HepG2 (cell line): Measurements from ENCODE around the gene DCP1B. TPM values are rescaled to one million over a fixed set of nuclear protein-coding genes. Genes with fewer than 3 reads are reported as not detected.

ENCODE experiments used
- ATAC-seq: fragments of 200-7000 bp; cut with Tn5 transposase; 3 replicates; pipeline ENCODE4 v1.9.1; 2020; ENCODE audit warnings: mild to moderate bottlenecking, moderate library complexity
- BruUV-seq: library from RNA; stranded (reverse); fragments of 400-500 nt; replicated peaks from 2 replicates; lab custom pipeline; 2021; lab: Mats Ljungman, UMichigan
- CTCF ChIA-PET: fragments of 300-600 bp; formaldehyde crosslinking; extraction: SDS; loops from one replicate; lab custom pipeline; 2021; ENCODE audit warnings: low total read pairs, inconsistent platforms, low intra/inter-chr PET ratio; lab: Yijun Ruan, JAX
- POLR2A ChIA-PET: fragments of 350-600 bp; sonication (Branson Sonifier 250); formaldehyde crosslinking; loops from one replicate; lab custom pipeline; 2020; ENCODE audit warnings: antibody characterized with exemption, inconsistent platforms; lab: Yijun Ruan, JAX
- DNase-seq: peaks from one replicate; pipeline ENCODE4 v3.0.0-alpha.2; 2015; ENCODE audit warnings: low spot score
- FAIRE-seq: peaks from 3 replicates; lab custom pipeline; 2011; peaks lifted over from hg19 to GRCh38; lab: Jason Lieb, UNC
- H2AFZ ChIP-seq: one replicate; pipeline ENCODE4 v1.6.1; 2011; ENCODE audit warnings: low read length, inconsistent platforms
- H3K27ac ChIP-seq: fragments of 300-600 bp; 3 replicates; pipeline ENCODE4 v1.8.0; 2011; ENCODE audit warnings: mixed run types, mild to moderate bottlenecking, mixed read lengths, low read length, inconsistent platforms; ENCODE audit not compliant: insufficient read depth; ENCODE audit errors: extremely low read length
- H3K27me3 ChIP-seq, 2 experiments: fragments of 200-600 bp in 1 of 2; 2 replicates in 1 of 2; 3 replicates in 1 of 2; pipeline versions ENCODE4 v1.6.0 to v1.8.0; 2011; ENCODE audit warnings: low read length in 2 of 2, mild to moderate bottlenecking in 2 of 2, moderate library complexity in 2 of 2, inconsistent platforms in 1 of 2; ENCODE audit not compliant: insufficient read depth in 2 of 2, control insufficient read depth in 1 of 2
- H3K36me3 ChIP-seq, 2 experiments: fragments of 200-600 bp in 1 of 2; replicated peaks in 1 of 2; 2 replicates in 1 of 2; 3 replicates in 1 of 2; pipeline versions ENCODE4 v1.5.1 to v1.8.0; 2011; ENCODE audit warnings: low read length in 2 of 2, inconsistent platforms in 1 of 2; ENCODE audit not compliant: insufficient read depth in 2 of 2, control insufficient read depth in 1 of 2
- H3K4me1 ChIP-seq: 2 replicates; pipeline ENCODE4 v1.5.1; 2012; ENCODE audit warnings: low read length, inconsistent platforms; ENCODE audit not compliant: insufficient read depth
- H3K4me2 ChIP-seq: 2 replicates; pipeline ENCODE4 v1.6.0; 2011; ENCODE audit warnings: low read depth, low read length, inconsistent platforms
- H3K4me3 ChIP-seq, 3 experiments: fragments of 200-600 bp in 1 of 3; sonication (generic), shearing (Covaris generic) in 1 of 3; replicated peaks in 1 of 3; 2 replicates each; pipeline ENCODE4 v1.5.1; 2011 to 2016; ENCODE audit warnings: low read length in 3 of 3, inconsistent platforms in 2 of 3, low read depth in 2 of 3, mild to moderate bottlenecking in 2 of 3, control low read depth in 1 of 3, mixed read lengths in 1 of 3; ENCODE audit not compliant: insufficient read depth in 1 of 3
- H3K79me2 ChIP-seq: one replicate; pipeline ENCODE4 v1.6.1; 2011; ENCODE audit warnings: low read length, inconsistent platforms; ENCODE audit not compliant: insufficient read depth
- H3K9ac ChIP-seq: 2 replicates; pipeline ENCODE4 v1.6.0; 2011; ENCODE audit warnings: mild to moderate bottlenecking, low read depth, low read length, inconsistent platforms; ENCODE audit not compliant: insufficient read depth
- H3K9me3 ChIP-seq: 2 replicates; pipeline ENCODE4 v1.5.1; 2012; ENCODE audit warnings: mild to moderate bottlenecking, low read length
- H4K20me1 ChIP-seq: 2 replicates; pipeline ENCODE4 v1.6.0; 2011; ENCODE audit warnings: inconsistent platforms, mild to moderate bottlenecking, low read length, moderate library complexity; ENCODE audit not compliant: insufficient read depth
- CHCHD3 ChIP-seq: sonication (generic); formaldehyde crosslinking; IDR thresholded peaks from 2 replicates; pipeline ENCODE4 v1.8.0; 2022; ENCODE audit warnings: mild to moderate bottlenecking, missing genetic modification reagents, moderate library complexity
- FOSL2 ChIP-seq: sonication (generic); formaldehyde crosslinking; IDR thresholded peaks from 2 replicates; pipeline ENCODE4 v1.4.0; 2020; ENCODE audit warnings: missing genetic modification reagents
- HIC2 ChIP-seq: sonication (generic); formaldehyde crosslinking; IDR thresholded peaks from 2 replicates; pipeline ENCODE4 v1.9.0; 2022; ENCODE audit warnings: low read depth, missing genetic modification reagents
- HNF4G ChIP-seq, 2 experiments: sonication (generic) in 1 of 2; formaldehyde crosslinking in 1 of 2; IDR thresholded peaks; 2 replicates each; pipeline versions ENCODE4 v1.4.0 to v1.6.1; 2011 to 2020; ENCODE audit warnings: borderline replicate concordance in 2 of 2, low read depth in 2 of 2, mild to moderate bottlenecking in 2 of 2, low read length in 1 of 2, missing genetic modification reagents in 1 of 2, moderate library complexity in 1 of 2
- MAFF ChIP-seq: IDR thresholded peaks from 2 replicates; pipeline ENCODE4 v1.6.1; 2011; ENCODE audit warnings: low read depth, low read length, improper control_type of control experiment
- SRSF1 ChIP-seq: fragments of 200-400 bp; formaldehyde crosslinking; optimal IDR thresholded peaks from 2 replicates; pipeline ENCODE3; 2017; ENCODE audit warnings: mild to moderate bottlenecking, low read depth, low read length, moderate library complexity
- STAG1 ChIP-seq: sonication (generic); formaldehyde crosslinking; IDR thresholded peaks from 2 replicates; pipeline ENCODE4 v1.4.0; 2020; ENCODE audit warnings: missing genetic modification reagents
- TAF1 ChIP-seq: sonication (generic); formaldehyde crosslinking; IDR thresholded peaks from 2 replicates; pipeline ENCODE4 v1.4.0; 2020; ENCODE audit warnings: missing genetic modification reagents
- ZNF143 ChIP-seq: sonication (generic); formaldehyde crosslinking; IDR thresholded peaks from 2 replicates; pipeline ENCODE4 v1.4.0; 2020; ENCODE audit warnings: missing genetic modification reagents
- ZNF496 ChIP-seq: sonication (generic); formaldehyde crosslinking; IDR thresholded peaks from 2 replicates; pipeline ENCODE4 v1.8.1; 2023; ENCODE audit warnings: mild to moderate bottlenecking, moderate library complexity, missing genetic modification reagents; ENCODE audit not compliant: insufficient replicate concordance
- WGBS: methylation state at CpG from one replicate; pipeline ENCODE4 v1.1.6; 2017; ENCODE audit warnings: low lambda C conversion rate; 5-methylcytosine and 5-hydroxymethylcytosine counted together
- in situ Hi-C: cut with HindIII; loops from 2 replicates; pipeline ENCODE4 v1.10.0; 2017; ENCODE audit warnings: low pct_unique_long_range_greater_than_20kb; ENCODE audit not compliant: extremely low pct_ligation_motif_present
- intact Hi-C: fragments of 100-400 bp; cut with micrococcal nuclease; formaldehyde crosslinking; loops from one replicate; pipeline ENCODE4 v1.10.0; 2022; ENCODE audit not compliant: unreplicated experiment
- polyA plus RNA-seq, 8 experiments: library from polyadenylated mRNA; depleted of rRNA in 3 of 8; stranded (reverse) in 7 of 8; unstranded in 1 of 8; fragments of >200 nt; fragmentation: Illumina TruSeq in 4 of 8; extraction: Trizol in 4 of 8; gene quantifications; 2 replicates each; pipeline versions ENCODE4 v1.2.1 to v1.2.3, GENCODE V29; 2011 to 2016; ENCODE audit warnings: low read depth in 4 of 8, missing spikeins in 1 of 8, mixed read lengths in 1 of 8; ENCODE audit not compliant: insufficient read depth in 1 of 8
- total RNA-seq, 5 experiments: library from RNA; depleted of rRNA; stranded (reverse); fragments of >200 nt; fragmentation: Illumina TruSeq; extraction: Trizol; gene quantifications; 2 replicates each; pipeline ENCODE4 v1.2.3, GENCODE V29; 2016; ENCODE audit warnings: low read depth in 1 of 5

DCP1B gene
- total and polyA plus RNA-seq, 2 of the 13 experiments (the other 11 are each of a cell fraction or from before 2014, with no cell fraction given), result 11.4 to 27.2 TPM

- TF ChIP-seq SRSF1 (no peak), STAG1 (CRISPR knock-in tag) (peak; percentile 98), HIC2 (no peak), FOSL2 (CRISPR knock-in tag) (peak; percentile 28; the same call in 1 of the 2 replicates), HNF4G (IDR thresholded peaks at IDR 0.05; ENCODE audit: borderline replicate concordance, low read depth, low read length) (no peak), HNF4G (CRISPR knock-in tag; IDR thresholded peaks at IDR 0.05; ENCODE audit: borderline replicate concordance, low read depth) (no peak), CHCHD3 (no peak)
- TF ChIP-seq, all 625 proteins: peak for 12
Measured at GRCh38 chr12:1939801-1940607, 64.3 kb downstream of the DCP1B start (continued).

DNA sequence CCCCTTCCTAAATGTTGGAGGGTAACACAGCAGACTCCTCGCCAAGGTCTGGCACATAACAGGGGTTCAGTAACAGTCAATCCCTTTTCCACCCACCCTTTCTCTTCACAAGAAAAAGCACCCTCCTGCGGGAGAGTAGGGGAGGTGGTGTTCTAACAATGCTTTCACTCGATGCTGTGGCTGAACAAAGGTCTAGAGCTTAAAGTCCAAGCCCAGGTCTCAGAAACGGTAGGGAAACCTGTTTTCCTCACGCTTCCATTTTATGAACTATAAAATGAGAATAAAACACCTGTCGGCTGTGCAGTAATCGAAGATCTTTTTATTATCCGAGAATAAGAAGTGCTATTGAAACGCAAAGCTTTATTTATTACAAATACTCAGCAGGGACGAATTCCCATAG is 64.9 kb downstream of the DCP1B start:
- no peak overlapping the region for H3K4me2 ChIP-seq
- no peaks in the 10 kb centered on the region for H3K9me3 ChIP-seq
- in situ Hi-C loops, result loop anchor here (5.0 kb wide), 2 partner anchors 147 to 292 kb away; no protein-coding TSS in a partner anchor
- no peak overlapping the region for H3K27ac ChIP-seq
- peaks cover 10% of the 10 kb centered on the region for H3K4me1 ChIP-seq
- DNase-seq, result no peak
- ATAC-seq, result no peak
- BruUV-seq, result no TSS peak
- no peak overlapping the region for H3K9ac ChIP-seq
- no peaks in the 10 kb centered on the region for H3K27me3 ChIP-seq
- no peak overlapping the region for H3K4me3 ChIP-seq
- H2AFZ ChIP-seq, result no peak overlapping the region
- POLR2A ChIA-PET, result interaction anchor here (1.1 to 1.3 kb wide), 2 partner anchors 123 to 143 kb away, joined by 3 to 6 read pairs; no protein-coding TSS in a partner anchor
- TF ChIP-seq MAFF (no peak), ZNF496 (CRISPR knock-in tag) (no peak), TAF1 (CRISPR knock-in tag) (no peak), ZNF143 (CRISPR knock-in tag) (no peak)
- CTCF ChIA-PET, result interaction anchor here (0.8 to 4.4 kb wide), 3 partner anchors 95 to 148 kb away, joined by 4 to 88 read pairs (median 6); no protein-coding TSS in a partner anchor
- H3K79me2 ChIP-seq, result no peaks in the 10 kb centered on the region
- intact Hi-C loops, result no loop called here
- peaks cover 4 to 13% of the 10 kb centered on the region in 2 experiments; a peak in 3 of 5 replicates for H3K36me3 ChIP-seq
- no peak for FAIRE-seq
- H4K20me1 ChIP-seq, result no peaks in the 10 kb centered on the region
- 74% methylated on average over 10 of the region's 10 CpGs for WGBS
